B cell (primary cell): ENCODE data around the gene ABCC10. TPM values are rescaled to one million over a fixed set of nuclear protein-coding genes. Genes with fewer than 3 reads are reported as not detected.

Experiments used
- ATAC-seq: fragments of 200-7000 bp; cut with Tn5 transposase; one replicate; pipeline ENCODE4 v1.10.0; 2021; ENCODE audit warnings: low read depth, mild to moderate bottlenecking, moderate number of reproducible peaks, moderate library complexity
- CTCF ChIA-PET: fragments of 350-600 bp; sonication (Branson Sonifier 250); formaldehyde crosslinking; loops from one replicate; lab custom pipeline; 2021; ENCODE audit warnings: antibody characterized with exemption, inconsistent platforms; lab: Charles Lee
- POLR2A ChIA-PET: fragments of 350-600 bp; sonication (Branson Sonifier 250); formaldehyde crosslinking; loops from one replicate; lab custom pipeline; 2021; ENCODE audit warnings: antibody characterized with exemption; lab: Charles Lee
- DNase-seq: peaks from one replicate; pipeline ENCODE4 v3.0.0; 2013
- H2AFZ ChIP-seq: 2 replicates; pipeline ENCODE4 v1.6.1; 2012; ENCODE audit warnings: mild to moderate bottlenecking, low read depth, low read length; ENCODE audit not compliant: insufficient read depth, poor library complexity, severe bottlenecking
- H3K27ac ChIP-seq, 2 donors: 1 replicate in 1 of 2; 2 replicates in 1 of 2; pipeline ENCODE4 v1.5.1; 2012 to 2013; ENCODE audit warnings: low read length in 2 of 2, mild to moderate bottlenecking in 2 of 2, moderate library complexity in 1 of 2
- H3K27me3 ChIP-seq, 4 experiments: fragments of 200-600 bp in 1 of 4; sonication (generic) in 1 of 4; replicated peaks in 1 of 4; 1 replicate in 2 of 4; 2 replicates in 2 of 4; pipeline versions ENCODE4 v1.6.1 to v1.7.0; 2013 to 2016; ENCODE audit warnings: low read length in 3 of 4, mild to moderate bottlenecking in 2 of 4, mixed read lengths in 1 of 4, moderate library complexity in 1 of 4; ENCODE audit not compliant: insufficient read depth in 4 of 4, control insufficient read depth in 3 of 4; ENCODE audit errors: control extremely low read depth in 1 of 4
- H3K36me3 ChIP-seq, 2 experiments: replicated peaks in 1 of 2; 1 replicate in 1 of 2; 2 replicates in 1 of 2; pipeline versions ENCODE4 v1.6.1 to v1.7.1; 2013; ENCODE audit warnings: low read length in 1 of 2; ENCODE audit not compliant: insufficient read depth in 2 of 2, control insufficient read depth in 1 of 2; ENCODE audit errors: control extremely low read depth in 1 of 2, extremely low read depth in 1 of 2
- H3K4me1 ChIP-seq, 2 donors: fragments of 200-600 bp in 1 of 2; sonication (generic) in 1 of 2; 1 replicate in 1 of 2; 2 replicates in 1 of 2; pipeline versions ENCODE4 v1.5.1 to v1.6.1; 2013 to 2017; ENCODE audit warnings: low read length in 2 of 2; ENCODE audit not compliant: control insufficient read depth in 2 of 2, insufficient read depth in 2 of 2
- H3K4me2 ChIP-seq: replicated peaks from 2 replicates; pipeline ENCODE3; 2012; ENCODE audit warnings: mild to moderate bottlenecking, low read depth, low read length; ENCODE audit not compliant: poor library complexity, severe bottlenecking
- H3K4me3 ChIP-seq, 5 experiments: fragments of 200-600 bp in 1 of 5; sonication (generic) in 1 of 5; 1 replicate in 3 of 5; 2 replicates in 2 of 5; pipeline versions ENCODE4 v1.5.1 to v1.7.0; 2011 to 2016; ENCODE audit warnings: low read length in 4 of 5, mild to moderate bottlenecking in 4 of 5, low read depth in 2 of 5, control low read depth in 1 of 5, moderate library complexity in 1 of 5; ENCODE audit not compliant: insufficient read depth in 1 of 5; ENCODE audit errors: control extremely low read depth in 1 of 5, extremely low read depth in 1 of 5
- H3K79me2 ChIP-seq: fragments of 200-600 bp; sonication (generic); one replicate; pipeline ENCODE4 v1.6.0; 2016; ENCODE audit warnings: low read length; ENCODE audit not compliant: control insufficient read depth, insufficient read depth
- H3K9ac ChIP-seq: fragments of 200-600 bp; sonication (generic); 2 replicates; pipeline ENCODE4 v1.6.1; 2017; ENCODE audit warnings: mild to moderate bottlenecking, low read length, moderate library complexity
- H3K9me3 ChIP-seq, 3 donors: one replicate each; pipeline versions ENCODE4 v1.6.1 to v1.7.1; 2013; ENCODE audit warnings: low read length in 2 of 3; ENCODE audit not compliant: control insufficient read depth in 2 of 3, insufficient read depth in 1 of 3; ENCODE audit errors: control extremely low read depth in 1 of 3
- H4K20me1 ChIP-seq: 2 replicates; pipeline ENCODE4 v1.6.0; 2012; ENCODE audit warnings: mild to moderate bottlenecking, low read length; ENCODE audit not compliant: insufficient read depth, control insufficient read depth, poor library complexity, severe bottlenecking
- H3K27ac Mint-ChIP-seq: one replicate; pipeline ENCODE4 v1.8.0; 2021; ENCODE audit warnings: mixed read lengths
- H3K27me3 Mint-ChIP-seq: one replicate; pipeline ENCODE4 v1.8.0; 2021; ENCODE audit warnings: mixed read lengths
- H3K4me1 Mint-ChIP-seq: one replicate; pipeline ENCODE4 v1.8.0; 2021; ENCODE audit warnings: mixed read lengths
- H3K4me3 Mint-ChIP-seq: one replicate; pipeline ENCODE4 v1.8.0; 2021; ENCODE audit warnings: mixed read lengths
- H3K9me3 Mint-ChIP-seq: one replicate; pipeline ENCODE4 v1.8.0; 2022; ENCODE audit warnings: mixed read lengths; ENCODE audit not compliant: insufficient read depth
- EZH2 ChIP-seq: IDR thresholded peaks from 2 replicates; pipeline ENCODE4 v1.6.1; 2012; ENCODE audit warnings: borderline replicate concordance, low read depth, mild to moderate bottlenecking, moderate library complexity, low read length; ENCODE audit not compliant: insufficient read depth, poor library complexity, severe bottlenecking
- WGBS: methylation state at CpG from one replicate; pipeline ENCODE4 v1.1.5; 2013; ENCODE audit warnings: missing lambda C conversion rate; ENCODE audit not compliant: insufficient coverage; 5-methylcytosine and 5-hydroxymethylcytosine counted together
- intact Hi-C: fragments of 100-400 bp; cut with micrococcal nuclease; formaldehyde crosslinking; loops from one replicate; pipeline ENCODE4 v1.10.0; 2022
- polyA plus RNA-seq: library from polyadenylated mRNA; depleted of rRNA; stranded (reverse); fragments of >200 nt; gene quantifications from 2 replicates; pipeline ENCODE4 v1.2.3, GENCODE V29; 2012
- total RNA-seq, 2 donors: library from RNA; stranded (reverse); fragments of 120-200 nt in 1 of 2; gene quantifications; 1 replicate in 1 of 2; 2 replicates in 1 of 2; pipeline versions ENCODE4 v1.2.3 to v1.2.4, GENCODE V29; 2013 to 2022
- TF ChIP-seq, protein P1 (sequence below): fragments of 200-600 bp; IDR thresholded peaks from one replicate; pipeline ENCODE4 v1.8.0; 2022; ENCODE audit warnings: antibody characterized with exemption, mild to moderate bottlenecking

The ABCC10 gene
- total and polyA plus RNA-seq, 2 donors (not counting 1 experiment from before 2014, with no cell fraction given), result 39.5 to 71.5 TPM

DNA sequence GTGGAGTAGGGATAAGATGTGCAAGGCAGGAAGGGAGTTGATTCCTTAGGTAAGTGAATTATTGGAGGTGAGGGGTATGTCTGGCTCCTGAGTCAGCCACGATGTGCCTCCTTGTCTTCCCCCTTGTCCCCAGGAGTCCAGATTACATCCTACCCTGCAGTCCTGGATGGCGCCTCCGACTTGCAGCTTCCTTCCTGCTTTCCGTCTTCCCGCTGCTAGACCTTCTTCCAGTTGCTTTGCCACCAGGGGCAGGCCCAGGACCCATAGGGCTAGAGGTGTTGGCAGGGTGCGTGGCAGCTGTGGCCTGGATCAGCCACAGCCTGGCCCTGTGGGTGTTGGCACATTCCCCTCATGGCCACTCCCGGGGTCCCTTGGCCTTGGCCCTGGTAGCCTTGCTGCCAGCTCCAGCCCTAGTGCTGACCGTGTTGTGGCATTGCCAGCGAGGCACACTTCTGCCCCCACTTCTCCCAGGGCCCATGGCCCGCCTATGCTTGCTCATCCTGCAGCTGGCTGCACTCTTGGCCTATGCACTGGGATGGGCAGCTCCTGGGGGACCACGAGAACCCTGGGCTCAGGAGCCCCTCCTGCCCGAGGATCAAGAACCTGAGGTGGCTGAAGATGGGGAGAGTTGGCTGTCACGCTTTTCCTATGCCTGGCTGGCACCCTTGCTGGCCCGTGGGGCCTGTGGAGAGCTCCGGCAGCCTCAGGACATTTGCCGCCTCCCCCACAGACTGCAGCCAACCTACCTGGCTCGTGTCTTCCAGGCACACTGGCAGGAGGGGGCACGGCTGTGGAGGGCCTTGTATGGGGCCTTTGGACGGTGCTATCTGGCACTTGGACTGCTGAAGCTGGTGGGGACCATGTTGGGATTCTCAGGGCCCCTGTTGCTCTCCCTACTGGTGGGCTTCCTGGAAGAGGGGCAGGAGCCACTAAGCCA lies 4.9 kb downstream of the ABCC10 start:
- no peak overlapping the region for H3K4me3 ChIP-seq
- CTCF ChIA-PET, result interaction anchor here (1.5 kb wide), 1 partner anchor 170 kb away, joined by 3 read pairs; no protein-coding TSS in a partner anchor
- H3K27ac ChIP-seq, result no peak overlapping the region
- H2AFZ ChIP-seq, result no peak overlapping the region
- H3K9me3 ChIP-seq, result no peaks in the 10 kb centered on the region
- peaks cover 58% of the 10 kb centered on the region for H3K79me2 ChIP-seq
- 98% methylated on average over 18 of the region's 19 CpGs for WGBS
- Mint-ChIP-seq H3K4me3 (no peak overlapping the region), H3K27ac (no peak overlapping the region), H3K27me3 (no peaks in the 10 kb centered on the region), H3K4me1 (peaks cover 17% of the 10 kb centered on the region), H3K9me3 (no peaks in the 10 kb centered on the region)
- no peak for ATAC-seq
- peaks cover 0 to 24% of the 10 kb centered on the region in 2 experiments for H3K36me3 ChIP-seq
- POLR2A ChIA-PET, result no interaction called here
- H3K27me3 ChIP-seq, result no peaks in the 10 kb centered on the region
- peaks cover 17% of the 10 kb centered on the region for H4K20me1 ChIP-seq
- intact Hi-C loops, result no loop called here
- TF ChIP-seq EZH2, result no peak
- TF ChIP-seq, protein P1, sequence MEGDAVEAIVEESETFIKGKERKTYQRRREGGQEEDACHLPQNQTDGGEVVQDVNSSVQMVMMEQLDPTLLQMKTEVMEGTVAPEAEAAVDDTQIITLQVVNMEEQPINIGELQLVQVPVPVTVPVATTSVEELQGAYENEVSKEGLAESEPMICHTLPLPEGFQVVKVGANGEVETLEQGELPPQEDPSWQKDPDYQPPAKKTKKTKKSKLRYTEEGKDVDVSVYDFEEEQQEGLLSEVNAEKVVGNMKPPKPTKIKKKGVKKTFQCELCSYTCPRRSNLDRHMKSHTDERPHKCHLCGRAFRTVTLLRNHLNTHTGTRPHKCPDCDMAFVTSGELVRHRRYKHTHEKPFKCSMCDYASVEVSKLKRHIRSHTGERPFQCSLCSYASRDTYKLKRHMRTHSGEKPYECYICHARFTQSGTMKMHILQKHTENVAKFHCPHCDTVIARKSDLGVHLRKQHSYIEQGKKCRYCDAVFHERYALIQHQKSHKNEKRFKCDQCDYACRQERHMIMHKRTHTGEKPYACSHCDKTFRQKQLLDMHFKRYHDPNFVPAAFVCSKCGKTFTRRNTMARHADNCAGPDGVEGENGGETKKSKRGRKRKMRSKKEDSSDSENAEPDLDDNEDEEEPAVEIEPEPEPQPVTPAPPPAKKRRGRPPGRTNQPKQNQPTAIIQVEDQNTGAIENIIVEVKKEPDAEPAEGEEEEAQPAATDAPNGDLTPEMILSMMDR, result no peak
- H3K4me2 ChIP-seq, result no peak overlapping the region
- no peak overlapping the region for H3K9ac ChIP-seq
- H3K4me1 ChIP-seq, result peaks cover 12 to 13% of the 10 kb centered on the region in 2 donors
- DNase-seq, result no peak

DNA sequence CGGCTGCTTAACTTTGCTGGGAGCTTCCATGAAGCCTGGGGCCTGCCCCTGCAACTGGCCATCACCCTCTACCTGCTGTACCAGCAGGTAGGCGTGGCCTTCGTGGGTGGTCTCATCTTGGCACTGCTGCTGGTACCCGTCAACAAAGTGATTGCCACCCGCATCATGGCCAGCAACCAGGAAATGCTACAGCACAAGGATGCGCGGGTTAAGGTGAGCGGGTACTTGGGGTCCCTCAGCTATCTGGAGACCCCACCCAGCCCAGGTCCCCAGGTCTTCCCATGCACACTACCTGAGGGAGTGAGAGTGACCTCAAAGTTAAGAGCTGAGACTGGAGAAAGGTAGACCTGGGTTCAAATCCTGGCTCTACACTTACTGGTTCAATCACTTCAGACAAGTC lies 5.8 kb downstream of the ABCC10 start:
- POLR2A ChIA-PET, result no interaction called here
- no peak for ATAC-seq
- TF ChIP-seq, protein P1, result no peak
- TF ChIP-seq EZH2, result no peak
- H3K4me3 Mint-ChIP-seq, result no peak overlapping the region
- Histone ChIP-seq H3K9me3 (no peaks in the 10 kb centered on the region), H3K27me3 (no peaks in the 10 kb centered on the region), H3K4me1 (peaks cover 10% of the 10 kb centered on the region in 2 donors), H3K4me3 (no peak overlapping the region), H3K4me2 (no peak overlapping the region), H3K9ac (no peak overlapping the region), H3K36me3 (peaks cover 0 to 27% of the 10 kb centered on the region in 2 experiments), H3K27ac (no peak overlapping the region), H2AFZ (no peak overlapping the region), H3K79me2 (peaks cover 52% of the 10 kb centered on the region), H4K20me1 (peaks cover 17% of the 10 kb centered on the region)
- peaks cover 11% of the 10 kb centered on the region for H3K4me1 Mint-ChIP-seq
- H3K27me3 Mint-ChIP-seq, result no peaks in the 10 kb centered on the region
- WGBS, result 96% methylated on average over 5 of the region's 8 CpGs
- no peaks in the 10 kb centered on the region for H3K9me3 Mint-ChIP-seq
- DNase-seq, result no peak
- CTCF ChIA-PET, result interaction anchor here (0.9 to 1.4 kb wide), 2 partner anchors 35 to 74 kb away, joined by 4 read pairs; no protein-coding TSS in a partner anchor
- H3K27ac Mint-ChIP-seq, result no peak overlapping the region
- intact Hi-C loops, result no loop called here
